Neural cell (in vitro differentiated cells): ENCODE results near the gene PLA2G2E.

Experiments
- CTCF ChIP-seq: fragments of 450-650 bp; IDR thresholded peaks from 2 replicates; pipeline ENCODE4 v1.5.1; 2014; ENCODE audit warnings: antibody characterized with exemption, mild to moderate bottlenecking, moderate library complexity; ENCODE audit not compliant: poor library complexity, severe bottlenecking
- EP300 ChIP-seq: fragments of 450-650 bp; conservative IDR thresholded peaks from 2 replicates; pipeline ENCODE4 v1.6.1; 2014; ENCODE audit warnings: antibody characterized with exemption, mild to moderate bottlenecking, moderate library complexity; ENCODE audit not compliant: poor library complexity, severe bottlenecking
- EZH2 ChIP-seq: fragments of 200-600, 300-800 bp; shearing (Covaris generic), sonication (generic); IDR thresholded peaks from 2 replicates; pipeline ENCODE4 v1.6.1; 2014; ENCODE audit warnings: antibody characterized with exemption, low read length, borderline replicate concordance, mild to moderate bottlenecking; ENCODE audit not compliant: insufficient read depth, poor library complexity, severe bottlenecking
- MXI1 ChIP-seq: fragments of 450-650 bp; conservative IDR thresholded peaks from 2 replicates; pipeline ENCODE4 v1.6.1; 2014; ENCODE audit warnings: antibody characterized with exemption, mild to moderate bottlenecking; ENCODE audit not compliant: poor library complexity, severe bottlenecking
- POLR2AphosphoS5 ChIP-seq: IDR thresholded peaks from 2 replicates; pipeline ENCODE4 v1.6.1; 2012
- SMC3 ChIP-seq: fragments of 450-650 bp; conservative IDR thresholded peaks from 2 replicates; pipeline ENCODE4 v1.6.1; 2014; ENCODE audit warnings: antibody characterized with exemption, mild to moderate bottlenecking, moderate library complexity; ENCODE audit not compliant: poor library complexity
- TAF1 ChIP-seq: IDR thresholded peaks from 2 replicates; pipeline ENCODE4 v1.6.1; 2012; ENCODE audit warnings: low read depth
- TF ChIP-seq, protein P1 (sequence below): IDR thresholded peaks from 2 replicates; pipeline ENCODE4 v1.6.1; 2012; ENCODE audit warnings: borderline replicate concordance

GRCh38 chr1:19892628-19893168 lies 30.7 kb downstream of the PLA2G2E start:
- TF ChIP-seq EZH2 = no peak
- no peak for TF ChIP-seq SMC3
- TF ChIP-seq CTCF = no peak
- no peak for TF ChIP-seq POLR2AphosphoS5
- TF ChIP-seq TAF1 = no peak
- TF ChIP-seq, protein P1, sequence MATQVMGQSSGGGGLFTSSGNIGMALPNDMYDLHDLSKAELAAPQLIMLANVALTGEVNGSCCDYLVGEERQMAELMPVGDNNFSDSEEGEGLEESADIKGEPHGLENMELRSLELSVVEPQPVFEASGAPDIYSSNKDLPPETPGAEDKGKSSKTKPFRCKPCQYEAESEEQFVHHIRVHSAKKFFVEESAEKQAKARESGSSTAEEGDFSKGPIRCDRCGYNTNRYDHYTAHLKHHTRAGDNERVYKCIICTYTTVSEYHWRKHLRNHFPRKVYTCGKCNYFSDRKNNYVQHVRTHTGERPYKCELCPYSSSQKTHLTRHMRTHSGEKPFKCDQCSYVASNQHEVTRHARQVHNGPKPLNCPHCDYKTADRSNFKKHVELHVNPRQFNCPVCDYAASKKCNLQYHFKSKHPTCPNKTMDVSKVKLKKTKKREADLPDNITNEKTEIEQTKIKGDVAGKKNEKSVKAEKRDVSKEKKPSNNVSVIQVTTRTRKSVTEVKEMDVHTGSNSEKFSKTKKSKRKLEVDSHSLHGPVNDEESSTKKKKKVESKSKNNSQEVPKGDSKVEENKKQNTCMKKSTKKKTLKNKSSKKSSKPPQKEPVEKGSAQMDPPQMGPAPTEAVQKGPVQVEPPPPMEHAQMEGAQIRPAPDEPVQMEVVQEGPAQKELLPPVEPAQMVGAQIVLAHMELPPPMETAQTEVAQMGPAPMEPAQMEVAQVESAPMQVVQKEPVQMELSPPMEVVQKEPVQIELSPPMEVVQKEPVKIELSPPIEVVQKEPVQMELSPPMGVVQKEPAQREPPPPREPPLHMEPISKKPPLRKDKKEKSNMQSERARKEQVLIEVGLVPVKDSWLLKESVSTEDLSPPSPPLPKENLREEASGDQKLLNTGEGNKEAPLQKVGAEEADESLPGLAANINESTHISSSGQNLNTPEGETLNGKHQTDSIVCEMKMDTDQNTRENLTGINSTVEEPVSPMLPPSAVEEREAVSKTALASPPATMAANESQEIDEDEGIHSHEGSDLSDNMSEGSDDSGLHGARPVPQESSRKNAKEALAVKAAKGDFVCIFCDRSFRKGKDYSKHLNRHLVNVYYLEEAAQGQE = no peak
- TF ChIP-seq MXI1 = no peak
- no peak for TF ChIP-seq EP300
